CD8-positive, alpha-beta memory T cell (primary cell): Measurements from ENCODE around the gene SNX15. TPM values are rescaled to one million over a fixed set of nuclear protein-coding genes. Genes with fewer than 3 reads are reported as not detected.

Experiments
- CTCF ChIA-PET: fragments of 350-600 bp; sonication (Branson Sonifier 250); formaldehyde crosslinking; loops from one replicate; lab custom pipeline; 2021; ENCODE audit warnings: antibody characterized with exemption; lab: Charles Lee
- POLR2A ChIA-PET: fragments of 350-600 bp; sonication (Branson Sonifier 250); formaldehyde crosslinking; loops from one replicate; lab custom pipeline; 2021; ENCODE audit warnings: antibody characterized with exemption; lab: Charles Lee
- DNase-seq, 5 donors: peaks; one replicate each; pipeline versions ENCODE4 v3.0.0 to v3.0.0-alpha.2; 2020 to 2022; ENCODE audit warnings: mixed read lengths in 1 of 5
- H3K27ac ChIP-seq: one replicate; pipeline ENCODE4 v1.7.0; 2013; ENCODE audit warnings: low read depth, mild to moderate bottlenecking, low read length, moderate library complexity
- H3K27me3 ChIP-seq: 2 replicates; pipeline ENCODE4 v1.7.0; 2013; ENCODE audit warnings: low read length, mild to moderate bottlenecking; ENCODE audit not compliant: insufficient read depth, poor library complexity, severe bottlenecking
- H3K36me3 ChIP-seq: 2 replicates; pipeline ENCODE4 v1.7.0; 2013; ENCODE audit warnings: mild to moderate bottlenecking, low read length, moderate library complexity; ENCODE audit not compliant: insufficient read depth
- H3K4me1 ChIP-seq: 2 replicates; pipeline ENCODE4 v1.7.0; 2013; ENCODE audit warnings: mild to moderate bottlenecking, low read length, moderate library complexity; ENCODE audit not compliant: insufficient read depth
- H3K4me3 ChIP-seq: 2 replicates; pipeline ENCODE4 v1.7.0; 2013; ENCODE audit warnings: mild to moderate bottlenecking, low read length
- H3K9me3 ChIP-seq: 2 replicates; pipeline ENCODE4 v1.7.0; 2013; ENCODE audit warnings: mild to moderate bottlenecking, low read length
- H3K27ac Mint-ChIP-seq, 8 donors: one replicate each; pipeline ENCODE4 v1.8.0; 2020 to 2021; ENCODE audit warnings: mixed read lengths in 8 of 8, mild to moderate bottlenecking in 6 of 8, inconsistent platforms in 3 of 8, moderate library complexity in 3 of 8
- H3K27me3 Mint-ChIP-seq, 2 donors: one replicate each; pipeline ENCODE4 v1.8.0; 2020 to 2021; ENCODE audit warnings: mixed read lengths in 2 of 2, mild to moderate bottlenecking in 1 of 2, moderate library complexity in 1 of 2
- H3K36me3 Mint-ChIP-seq, 3 donors: one replicate each; pipeline ENCODE4 v1.8.0; 2020 to 2021; ENCODE audit warnings: mixed read lengths in 3 of 3, inconsistent platforms in 1 of 3, mild to moderate bottlenecking in 1 of 3
- H3K4me1 Mint-ChIP-seq, 3 donors: one replicate each; pipeline ENCODE4 v1.8.0; 2020 to 2021; ENCODE audit warnings: mixed read lengths in 3 of 3, inconsistent platforms in 1 of 3, mild to moderate bottlenecking in 1 of 3
- H3K4me3 Mint-ChIP-seq, 7 donors: one replicate each; pipeline ENCODE4 v1.8.0; 2020 to 2021; ENCODE audit warnings: mixed read lengths in 7 of 7, mild to moderate bottlenecking in 6 of 7, moderate library complexity in 4 of 7, inconsistent platforms in 2 of 7
- H3K9me3 Mint-ChIP-seq, 5 donors: one replicate each; pipeline ENCODE4 v1.8.0; 2020 to 2022; ENCODE audit warnings: mixed read lengths in 5 of 5, mild to moderate bottlenecking in 3 of 5, moderate library complexity in 2 of 5, inconsistent platforms in 1 of 5
- polyA plus RNA-seq: library from polyadenylated mRNA; unstranded; fragments of 300-500 nt; fragmentation: Illumina TruSeq; gene quantifications from one replicate; pipeline ENCODE4 v1.2.3, GENCODE V29; 2021
- total RNA-seq, 2 experiments: library from RNA; stranded (reverse); gene quantifications; one replicate each; pipeline ENCODE4 v1.2.3, GENCODE V29; 2021

The SNX15 gene
- total and polyA plus RNA-seq, 3 experiments from 2014 or later: 16.4 to 21.6 (median 18.3) TPM

DNA sequence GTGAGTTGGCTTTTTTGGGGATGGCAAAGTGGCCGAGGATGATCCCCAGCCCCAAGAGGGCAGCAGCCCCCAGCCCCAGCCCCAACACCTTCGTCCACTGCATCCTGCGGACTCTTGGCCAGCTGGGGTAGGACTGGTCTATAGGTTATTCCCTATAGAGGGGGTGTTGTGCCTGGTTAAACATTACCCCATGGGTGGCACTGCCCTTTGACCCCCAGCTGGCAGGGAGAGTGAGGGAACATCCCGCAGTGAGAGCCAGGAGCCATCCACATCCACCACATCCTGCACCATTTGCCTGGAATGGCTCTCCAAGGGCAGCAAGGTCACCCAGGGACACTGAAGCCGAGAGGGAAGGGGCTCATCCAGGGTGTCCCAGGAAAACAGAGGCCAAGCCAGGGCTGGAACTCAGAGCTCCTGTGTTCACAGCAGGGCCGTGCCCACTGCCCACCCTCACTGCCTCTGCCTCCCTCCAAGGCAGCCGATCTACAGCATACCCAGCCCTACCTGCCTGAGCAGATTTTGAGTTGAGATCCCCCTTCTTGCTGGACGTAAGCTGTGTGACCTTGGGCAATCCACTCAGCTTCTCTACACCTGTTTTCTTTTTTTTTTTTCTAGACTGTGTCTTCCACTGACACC lies 31.3 kb downstream of the SNX15 start, which contains the start of gene NAALADL1:
TSS of gene NAALADL1 (minus strand) at position 135 of the 636 bp plus-strand sequence. CDS start at position 103, 32 bp downstream.
- Mint-ChIP-seq H3K4me1 (peaks cover 9 to 10% (median 10%) of the 10 kb centered on the region in 3 donors), H3K36me3 (no peaks in the 10 kb centered on the region), H3K27me3 (peaks cover 0 to 8% of the 10 kb centered on the region in 2 donors), H3K9me3 (no peaks in the 10 kb centered on the region), H3K4me3 (no peak within 1 kb of the TSS), H3K27ac (peak within 1 kb of the TSS in 1 of 8 donors; percentile 43)
- ChIA-PET POLR2A (no interaction called here), CTCF (no interaction called here)
- Histone ChIP-seq H3K36me3 (no peaks in the 10 kb centered on the region), H3K27ac (no peak within 1 kb of the TSS), H3K27me3 (no peaks in the 10 kb centered on the region), H3K4me1 (peaks cover 11% of the 10 kb centered on the region), H3K4me3 (no peak within 1 kb of the TSS), H3K9me3 (no peaks in the 10 kb centered on the region)
- DNase-seq: no peak

DNA sequence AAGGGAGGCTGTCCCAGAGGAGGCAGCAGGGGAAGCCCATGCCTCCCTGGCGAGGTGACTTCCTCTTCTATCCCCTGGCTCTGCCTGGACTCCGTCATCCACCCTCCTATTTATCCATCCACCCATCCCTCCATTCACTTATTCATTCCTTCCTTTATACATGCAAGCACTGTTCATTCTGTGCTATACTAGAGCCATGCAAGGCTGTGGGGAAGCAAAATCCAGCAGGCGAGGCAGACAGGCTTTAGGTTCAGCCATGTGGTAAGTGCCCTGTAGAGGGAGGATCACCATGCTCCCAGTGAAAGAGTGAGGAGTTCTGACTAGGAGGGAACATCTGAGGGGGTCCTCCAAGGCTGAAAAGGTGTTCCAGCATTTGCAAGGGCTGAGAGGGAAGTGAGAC lies 32.3 kb downstream of the SNX15 start:
- Mint-ChIP-seq H3K4me3 (no peak overlapping the region), H3K9me3 (no peaks in the 10 kb centered on the region), H3K27ac (no peak overlapping the region), H3K4me1 (peaks cover 0 to 2% (median 0%) of the 10 kb centered on the region in 3 donors), H3K27me3 (peaks cover 0 to 8% of the 10 kb centered on the region in 2 donors), H3K36me3 (no peaks in the 10 kb centered on the region)
- Histone ChIP-seq H3K9me3 (no peaks in the 10 kb centered on the region), H3K27ac (no peak overlapping the region), H3K36me3 (no peaks in the 10 kb centered on the region), H3K27me3 (no peaks in the 10 kb centered on the region), H3K4me1 (peaks cover 1% of the 10 kb centered on the region), H3K4me3 (no peak overlapping the region)
- ChIA-PET POLR2A (no interaction called here), CTCF (no interaction called here)
- DNase-seq: no peak

DNA sequence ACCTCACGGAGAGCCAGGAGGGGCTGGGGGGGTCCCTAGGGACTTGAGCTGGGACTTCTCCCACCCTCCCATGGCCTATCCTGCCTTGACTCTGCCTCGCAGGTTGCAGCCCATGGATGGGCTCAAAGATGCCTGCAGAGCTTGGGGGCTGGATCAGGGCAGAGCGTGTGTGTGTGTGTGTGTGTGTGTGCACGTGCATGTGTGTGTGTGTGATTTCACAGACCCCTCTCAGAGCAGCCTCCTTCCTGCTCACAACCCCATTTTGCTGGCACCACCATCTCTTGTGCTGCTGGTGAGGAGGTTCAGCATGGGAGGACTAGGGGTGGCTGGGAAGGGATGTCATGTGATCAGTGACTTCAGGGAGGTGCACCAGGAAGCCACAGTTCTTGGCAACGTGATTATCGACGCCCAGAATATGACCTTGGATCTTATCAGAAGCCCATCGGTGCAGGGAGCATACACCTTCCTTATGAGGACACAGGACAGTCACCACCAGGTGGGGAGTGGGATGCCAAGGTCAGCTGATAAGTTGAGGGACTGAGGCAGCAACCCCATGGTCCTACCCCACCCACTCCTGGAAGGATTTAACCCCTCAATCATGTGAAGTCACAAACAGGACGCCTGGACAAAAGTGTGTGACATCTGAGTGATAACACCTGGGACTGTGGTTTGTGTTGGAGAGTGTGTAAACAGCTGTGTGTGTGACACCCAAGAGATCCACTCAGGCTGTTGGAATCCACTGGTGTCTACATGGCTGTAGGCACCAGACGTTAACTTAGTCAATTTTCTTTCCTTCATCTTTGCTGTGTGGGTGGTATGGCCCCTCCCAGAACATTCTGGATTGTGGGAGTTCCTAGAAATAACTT lies 33.0 kb downstream of the SNX15 start:
- no peaks in the 10 kb centered on the region for H3K36me3 Mint-ChIP-seq
- ChIA-PET CTCF (no interaction called here), POLR2A (no interaction called here)
- no peak overlapping the region for H3K27ac ChIP-seq
- H3K4me1 Mint-ChIP-seq: peaks cover 0 to 2% (median 0%) of the 10 kb centered on the region in 3 donors
- no peaks in the 10 kb centered on the region for H3K9me3 Mint-ChIP-seq
- H3K9me3 ChIP-seq: no peaks in the 10 kb centered on the region
- H3K4me1 ChIP-seq: no peaks in the 10 kb centered on the region
- no peak overlapping the region for H3K4me3 Mint-ChIP-seq
- no peak for DNase-seq
- peaks cover 0 to 8% of the 10 kb centered on the region in 2 donors for H3K27me3 Mint-ChIP-seq
- no peak overlapping the region for H3K4me3 ChIP-seq
- H3K27ac Mint-ChIP-seq: no peak overlapping the region
- H3K36me3 ChIP-seq: no peaks in the 10 kb centered on the region
- H3K27me3 ChIP-seq: no peaks in the 10 kb centered on the region

DNA sequence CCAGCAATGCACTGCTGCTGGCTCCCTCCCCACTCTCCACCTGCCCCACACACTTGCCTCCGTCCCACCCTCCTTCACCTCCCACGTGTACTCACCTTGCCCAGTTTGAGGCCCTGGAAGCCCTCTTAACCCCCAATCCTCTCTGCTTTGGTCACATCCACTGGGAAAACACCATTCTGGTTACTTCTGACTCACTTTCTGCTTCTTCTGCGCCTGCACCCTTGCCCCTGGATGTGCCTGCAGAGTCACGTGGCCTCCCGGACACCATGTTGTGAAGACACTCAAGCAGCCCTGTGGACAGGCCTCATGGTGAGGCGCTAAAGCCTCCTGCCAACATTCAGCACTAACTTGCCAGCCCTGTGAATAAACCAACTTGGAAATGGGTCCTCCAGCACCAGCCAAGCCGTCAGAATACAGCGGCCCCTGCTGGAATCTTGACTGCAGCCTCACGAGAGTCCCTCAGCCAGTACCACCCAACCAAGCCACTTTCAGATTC lies 33.7 kb downstream of the SNX15 start:
- no peaks in the 10 kb centered on the region for H3K4me1 ChIP-seq
- no peak for DNase-seq
- ChIA-PET POLR2A (no interaction called here), CTCF (no interaction called here)
- H3K4me3 Mint-ChIP-seq: no peak overlapping the region
- peak overlapping the region in 2 of 8 donors; percentile 55 to 82 for H3K27ac Mint-ChIP-seq
- no peaks in the 10 kb centered on the region for H3K9me3 ChIP-seq
- peaks cover 0 to 2% (median 0%) of the 10 kb centered on the region in 3 donors for H3K4me1 Mint-ChIP-seq
- H3K9me3 Mint-ChIP-seq: no peaks in the 10 kb centered on the region
- no peak overlapping the region for H3K4me3 ChIP-seq
- no peak overlapping the region for H3K27ac ChIP-seq
- H3K36me3 Mint-ChIP-seq: no peaks in the 10 kb centered on the region
- H3K27me3 ChIP-seq: no peaks in the 10 kb centered on the region
- no peaks in the 10 kb centered on the region for H3K36me3 ChIP-seq
- peaks cover 0 to 8% of the 10 kb centered on the region in 2 donors for H3K27me3 Mint-ChIP-seq

DNA sequence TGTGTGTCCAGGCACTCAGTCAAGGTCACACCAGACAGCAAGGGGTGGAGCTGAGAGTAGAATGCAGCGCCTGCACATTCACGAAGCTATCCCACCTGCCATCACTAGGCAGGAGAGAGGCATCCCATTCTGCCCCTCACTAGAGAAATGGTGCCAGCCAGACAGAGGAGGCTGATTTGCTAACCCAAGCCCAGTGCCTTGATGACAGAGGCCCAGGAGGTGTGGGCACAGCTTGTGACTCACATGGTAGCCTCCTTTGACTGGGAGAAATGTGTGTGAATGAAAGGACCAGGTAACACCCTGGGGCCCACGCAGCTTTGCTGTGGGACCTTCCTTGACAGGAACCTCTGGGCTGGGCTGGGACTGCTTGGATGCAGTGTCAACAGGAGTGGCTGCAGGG lies 36.3 kb downstream of the SNX15 start:
- Histone ChIP-seq H3K4me1 (no peaks in the 10 kb centered on the region), H3K27ac (no peak overlapping the region), H3K9me3 (no peaks in the 10 kb centered on the region), H3K4me3 (no peak overlapping the region), H3K36me3 (no peaks in the 10 kb centered on the region), H3K27me3 (no peaks in the 10 kb centered on the region)
- Mint-ChIP-seq H3K9me3 (no peaks in the 10 kb centered on the region), H3K4me3 (no peak overlapping the region), H3K4me1 (peaks cover 0 to 2% (median 0%) of the 10 kb centered on the region in 3 donors), H3K27ac (no peak overlapping the region), H3K27me3 (peaks cover 0 to 8% of the 10 kb centered on the region in 2 donors), H3K36me3 (no peaks in the 10 kb centered on the region)
- CTCF ChIA-PET: no interaction called here
- POLR2A ChIA-PET: no interaction called here
- DNase-seq: no peak

DNA sequence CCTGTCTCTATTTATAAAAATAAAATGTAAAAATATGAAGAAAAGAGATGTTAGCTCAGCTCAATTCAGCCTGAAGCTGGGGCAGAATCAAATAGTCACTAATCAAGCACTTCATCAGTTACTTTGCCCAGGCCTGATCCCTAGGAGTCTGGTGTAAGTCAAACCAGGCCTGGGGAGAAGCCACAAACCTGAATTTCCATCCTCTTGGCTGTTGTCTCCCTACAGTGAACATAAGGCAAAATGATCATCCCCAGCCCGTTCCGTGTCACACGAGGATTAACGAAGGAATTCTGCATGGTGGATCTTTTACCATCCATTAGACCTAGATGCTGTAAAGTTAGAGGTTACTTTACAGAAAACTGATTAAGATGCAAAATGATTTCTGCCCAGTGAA lies 37.6 kb downstream of the SNX15 start:
- H3K27ac ChIP-seq: no peak overlapping the region
- H3K9me3 ChIP-seq: no peaks in the 10 kb centered on the region
- Mint-ChIP-seq H3K4me1 (peaks cover 0 to 2% (median 0%) of the 10 kb centered on the region in 3 donors), H3K9me3 (no peaks in the 10 kb centered on the region), H3K27me3 (peaks cover 0 to 8% of the 10 kb centered on the region in 2 donors), H3K27ac (no peak overlapping the region), H3K4me3 (no peak overlapping the region), H3K36me3 (no peaks in the 10 kb centered on the region)
- H3K4me1 ChIP-seq: no peaks in the 10 kb centered on the region
- H3K36me3 ChIP-seq: no peaks in the 10 kb centered on the region
- no peaks in the 10 kb centered on the region for H3K27me3 ChIP-seq
- no peak for DNase-seq
- POLR2A ChIA-PET: no interaction called here
- no peak overlapping the region for H3K4me3 ChIP-seq
- CTCF ChIA-PET: no interaction called here

DNA sequence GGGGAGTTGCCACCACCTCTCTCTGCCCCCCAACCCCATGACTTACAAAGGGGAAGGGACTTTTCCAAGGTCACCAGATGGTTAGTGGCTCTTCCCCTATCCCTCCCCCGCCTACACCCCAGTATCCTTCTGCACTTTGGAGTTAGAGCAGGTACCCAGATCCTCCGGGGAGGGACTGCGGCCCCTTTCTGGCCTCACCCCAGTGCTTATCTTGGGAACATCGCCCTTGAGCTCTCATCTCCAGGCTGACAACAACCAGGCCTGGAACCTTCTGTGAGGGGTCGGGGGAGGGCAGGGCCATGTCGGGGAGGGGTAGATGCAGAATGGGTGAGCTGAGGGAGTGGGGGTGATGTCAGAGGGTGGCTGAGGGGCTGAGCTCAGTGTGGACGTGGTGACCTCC lies 38.6 kb downstream of the SNX15 start:
- no peaks in the 10 kb centered on the region for H3K9me3 Mint-ChIP-seq
- CTCF ChIA-PET: interaction anchor here (0.8 kb wide), 1 partner anchor 36 kb away, joined by 3 read pairs; no protein-coding TSS in a partner anchor
- no peak overlapping the region for H3K4me3 Mint-ChIP-seq

DNA sequence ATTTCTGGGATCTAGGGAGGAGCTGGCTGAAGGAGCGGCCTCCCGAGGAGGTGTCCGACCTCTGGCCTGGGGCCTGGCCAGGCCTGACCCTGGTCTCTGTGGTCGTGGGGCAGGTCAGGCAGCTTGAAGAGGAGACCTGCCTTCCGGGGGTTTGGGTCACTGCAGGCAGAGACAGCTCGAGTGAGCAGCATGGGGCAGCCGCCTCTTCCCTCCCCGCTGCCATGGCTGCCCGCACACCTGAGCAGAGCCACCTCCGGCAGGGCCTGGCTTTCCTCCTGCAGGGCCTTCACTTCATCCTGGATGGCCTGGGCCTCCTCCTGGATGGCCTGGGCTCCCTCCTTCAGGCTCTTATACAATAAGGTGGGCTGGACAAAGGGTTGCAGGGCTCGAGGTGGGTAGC lies 39.1 kb downstream of the SNX15 start:
- H3K4me1 Mint-ChIP-seq: no peaks in the 10 kb centered on the region
- peaks cover 0 to 8% of the 10 kb centered on the region in 2 donors for H3K27me3 Mint-ChIP-seq
- H3K4me1 ChIP-seq: no peaks in the 10 kb centered on the region
- no peaks in the 10 kb centered on the region for H3K9me3 ChIP-seq
- H3K36me3 Mint-ChIP-seq: no peaks in the 10 kb centered on the region
- ChIA-PET POLR2A (no interaction called here), CTCF (interaction anchor here (0.8 kb wide), 1 partner anchor 35 kb away, joined by 3 read pairs; no protein-coding TSS in a partner anchor)
- no peak overlapping the region for H3K4me3 ChIP-seq
- H3K36me3 ChIP-seq: no peaks in the 10 kb centered on the region
- no peak for DNase-seq
- H3K27ac ChIP-seq: no peak overlapping the region
- H3K27me3 ChIP-seq: no peaks in the 10 kb centered on the region
- no peak overlapping the region for H3K4me3 Mint-ChIP-seq
- H3K27ac Mint-ChIP-seq: peak overlapping the region in 1 of 8 donors; percentile 60
- H3K9me3 Mint-ChIP-seq: no peaks in the 10 kb centered on the region

More for the DNA sequence above, 38.6 kb downstream of the SNX15 start:
- Mint-ChIP-seq H3K27ac (peak overlapping the region in 1 of 8 donors; percentile 26), H3K27me3 (peaks cover 0 to 8% of the 10 kb centered on the region in 2 donors), H3K4me1 (peaks cover 0 to 2% (median 0%) of the 10 kb centered on the region in 3 donors), H3K36me3 (no peaks in the 10 kb centered on the region)
- Histone ChIP-seq H3K36me3 (no peaks in the 10 kb centered on the region), H3K27ac (no peak overlapping the region), H3K4me3 (no peak overlapping the region), H3K9me3 (no peaks in the 10 kb centered on the region), H3K27me3 (no peaks in the 10 kb centered on the region), H3K4me1 (no peaks in the 10 kb centered on the region)
- POLR2A ChIA-PET: no interaction called here
- DNase-seq: no peak
